Measurements from ENCODE around the gene GLRX. TPM values are rescaled to one million over a fixed set of nuclear protein-coding genes. Genes with fewer than 3 reads are reported as not detected.
"Not testable (repeated sequence)": the region's sequence is repeated elsewhere in the genome, so short reads cannot be mapped to it uniquely, and the experiment has no call there.

GLRX gene
- total and polyA plus RNA-seq, 2 donors (not counting 1 experiment from before 2014, with no cell fraction given), result 91.8 to 429 TPM

DNA sequence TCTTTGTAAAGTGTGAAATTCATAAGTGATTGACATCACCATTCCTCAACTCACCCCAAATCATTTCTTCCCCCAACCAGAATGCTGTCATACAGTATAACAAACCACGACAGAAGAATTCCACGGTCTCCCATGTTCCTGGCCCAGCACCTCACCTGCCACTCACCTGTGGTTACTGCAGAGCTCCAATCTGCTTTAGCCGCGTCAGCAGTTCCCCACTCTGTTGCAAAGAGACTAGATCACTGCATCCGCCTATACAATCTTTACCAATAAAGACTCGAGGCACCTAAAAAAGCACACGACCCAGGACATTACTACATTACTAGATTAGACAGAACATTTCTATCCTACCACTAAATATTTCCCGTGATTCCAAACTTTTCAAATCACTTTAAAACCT is 6.2 kb downstream of the GLRX start:
- no peak for DNase-seq (ENCODE audit: low read depth in 2 of 2)
- H3K27ac ChIP-seq (ENCODE audit: insufficient read depth, low read length), result no peak overlapping the region
- no peak overlapping the region for H3K4me2 ChIP-seq (ENCODE audit: extremely low read depth, insufficient read depth, low read length)
- H3K9ac ChIP-seq (ENCODE audit: insufficient read depth, low read length), result no peak overlapping the region
- H3K79me2 ChIP-seq (ENCODE audit: control insufficient read depth, insufficient read depth, low read length), result peaks cover 41% of the 10 kb centered on the region
- no peaks in the 10 kb centered on the region for H3K9me3 ChIP-seq (ENCODE audit: control insufficient read depth, insufficient read depth, low read depth, low read length)
- H3K4me3 ChIP-seq (replicated peaks in 1 of 4; ENCODE audit: control extremely low read depth in 1 of 4, insufficient read depth in 1 of 4, low read depth in 3 of 4, low read length in 4 of 4), result no peak overlapping the region
- no peak overlapping the region for H2AFZ ChIP-seq (ENCODE audit: low read length)
- peaks cover 3% of the 10 kb centered on the region for H3K36me3 ChIP-seq (ENCODE audit: control insufficient read depth, insufficient read depth, low read length)
- H3K4me1 ChIP-seq (ENCODE audit: control insufficient read depth, extremely low read depth, insufficient read depth, low read length), result peaks cover 9% of the 10 kb centered on the region
- TF ChIP-seq EZH2 (IDR thresholded peaks at IDR 0.05; ENCODE audit: low read length, missing control alignments), result no peak
- TF ChIP-seq, protein P1, sequence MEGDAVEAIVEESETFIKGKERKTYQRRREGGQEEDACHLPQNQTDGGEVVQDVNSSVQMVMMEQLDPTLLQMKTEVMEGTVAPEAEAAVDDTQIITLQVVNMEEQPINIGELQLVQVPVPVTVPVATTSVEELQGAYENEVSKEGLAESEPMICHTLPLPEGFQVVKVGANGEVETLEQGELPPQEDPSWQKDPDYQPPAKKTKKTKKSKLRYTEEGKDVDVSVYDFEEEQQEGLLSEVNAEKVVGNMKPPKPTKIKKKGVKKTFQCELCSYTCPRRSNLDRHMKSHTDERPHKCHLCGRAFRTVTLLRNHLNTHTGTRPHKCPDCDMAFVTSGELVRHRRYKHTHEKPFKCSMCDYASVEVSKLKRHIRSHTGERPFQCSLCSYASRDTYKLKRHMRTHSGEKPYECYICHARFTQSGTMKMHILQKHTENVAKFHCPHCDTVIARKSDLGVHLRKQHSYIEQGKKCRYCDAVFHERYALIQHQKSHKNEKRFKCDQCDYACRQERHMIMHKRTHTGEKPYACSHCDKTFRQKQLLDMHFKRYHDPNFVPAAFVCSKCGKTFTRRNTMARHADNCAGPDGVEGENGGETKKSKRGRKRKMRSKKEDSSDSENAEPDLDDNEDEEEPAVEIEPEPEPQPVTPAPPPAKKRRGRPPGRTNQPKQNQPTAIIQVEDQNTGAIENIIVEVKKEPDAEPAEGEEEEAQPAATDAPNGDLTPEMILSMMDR (conservative IDR thresholded peaks at IDR 0.05 in 1 of 2, IDR thresholded peaks at IDR 0.05 in 1 of 2; ENCODE audit: low read depth in 1 of 2, low read length in 2 of 2), result no peak
- H3K27me3 ChIP-seq (ENCODE audit: control insufficient read depth, insufficient read depth, low read length), result no peaks in the 10 kb centered on the region
- H4K20me1 ChIP-seq (ENCODE audit: control insufficient read depth, extremely low read depth, insufficient read depth, low read length), result no peaks in the 10 kb centered on the region

DNA sequence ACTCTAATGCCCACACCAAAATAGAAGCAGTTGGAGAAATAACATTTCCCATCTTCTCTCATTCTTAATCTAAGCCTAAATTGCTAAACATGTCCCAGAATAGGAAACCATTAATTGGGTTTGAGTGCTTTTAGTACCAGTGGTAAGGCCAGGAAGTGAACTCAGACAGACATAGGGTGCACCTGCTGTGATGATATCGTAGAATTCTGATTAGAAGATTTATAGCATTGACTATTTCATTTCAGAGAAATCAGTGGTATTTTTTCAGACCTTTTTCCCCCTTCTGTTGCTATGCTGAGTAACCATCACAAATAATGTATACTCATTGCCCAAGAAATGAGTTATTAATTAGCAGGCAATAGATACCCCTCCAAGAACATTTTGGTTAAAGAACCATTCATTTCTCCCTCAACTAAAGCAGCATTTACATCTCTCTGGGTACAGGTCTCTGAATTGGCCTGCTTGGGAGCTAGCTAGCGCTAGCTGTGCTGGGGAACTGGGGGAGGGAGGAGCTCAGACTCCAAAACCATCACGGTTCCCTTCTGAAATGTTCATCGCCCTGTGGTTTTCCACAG is 7.3 kb downstream of the GLRX start:
- no peak overlapping the region for H3K4me3 ChIP-seq (replicated peaks in 1 of 4; ENCODE audit: control extremely low read depth in 1 of 4, insufficient read depth in 1 of 4, low read depth in 3 of 4, low read length in 4 of 4)
- H3K4me2 ChIP-seq (ENCODE audit: extremely low read depth, insufficient read depth, low read length), result no peak overlapping the region
- H3K27me3 ChIP-seq (ENCODE audit: control insufficient read depth, insufficient read depth, low read length), result no peaks in the 10 kb centered on the region
- no peaks in the 10 kb centered on the region for H4K20me1 ChIP-seq (ENCODE audit: control insufficient read depth, extremely low read depth, insufficient read depth, low read length)
- no peak for DNase-seq (ENCODE audit: low read depth in 2 of 2)
- peaks cover 15% of the 10 kb centered on the region for H3K4me1 ChIP-seq (ENCODE audit: control insufficient read depth, extremely low read depth, insufficient read depth, low read length)
- peaks cover 3% of the 10 kb centered on the region for H3K36me3 ChIP-seq (ENCODE audit: control insufficient read depth, insufficient read depth, low read length)
- no peaks in the 10 kb centered on the region for H3K9me3 ChIP-seq (ENCODE audit: control insufficient read depth, insufficient read depth, low read depth, low read length)
- peaks cover 31% of the 10 kb centered on the region for H3K79me2 ChIP-seq (ENCODE audit: control insufficient read depth, insufficient read depth, low read length)
- no peak overlapping the region for H3K27ac ChIP-seq (ENCODE audit: insufficient read depth, low read length)
- TF ChIP-seq EZH2 (IDR thresholded peaks at IDR 0.05; ENCODE audit: low read length, missing control alignments), result no peak
- TF ChIP-seq, protein P1 (conservative IDR thresholded peaks at IDR 0.05 in 1 of 2, IDR thresholded peaks at IDR 0.05 in 1 of 2; ENCODE audit: low read depth in 1 of 2, low read length in 2 of 2), result no peak
- no peak overlapping the region for H2AFZ ChIP-seq (ENCODE audit: low read length)
- no peak overlapping the region for H3K9ac ChIP-seq (ENCODE audit: insufficient read depth, low read length)

DNA sequence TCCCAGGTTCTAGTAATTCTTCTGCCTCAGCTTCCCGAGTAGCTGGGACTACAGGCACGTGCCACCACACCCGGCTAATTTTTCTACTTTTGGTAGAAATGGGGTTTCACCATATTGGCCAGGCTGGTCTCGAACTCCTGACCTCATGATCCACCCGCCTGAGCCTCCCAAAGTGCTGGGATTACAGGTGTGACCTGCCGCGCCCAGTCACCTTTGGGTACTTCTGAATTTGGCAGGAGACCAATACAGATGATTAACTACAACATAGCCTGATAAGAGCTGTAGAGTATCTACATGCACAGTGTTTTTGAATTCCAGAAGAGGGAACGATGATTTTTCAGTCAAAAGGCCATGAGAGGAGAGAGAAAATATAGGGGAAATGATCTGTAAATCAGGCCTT is 9.5 kb downstream of the GLRX start:
- not testable (repeated sequence) for DNase-seq (ENCODE audit: low read depth in 2 of 2); H3K9me3 ChIP-seq (ENCODE audit: control insufficient read depth, insufficient read depth, low read depth, low read length); H3K27me3 ChIP-seq (ENCODE audit: control insufficient read depth, insufficient read depth, low read length); H3K9ac ChIP-seq (ENCODE audit: insufficient read depth, low read length); H3K36me3 ChIP-seq (ENCODE audit: control insufficient read depth, insufficient read depth, low read length); H4K20me1 ChIP-seq (ENCODE audit: control insufficient read depth, extremely low read depth, insufficient read depth, low read length); H2AFZ ChIP-seq (ENCODE audit: low read length); H3K4me2 ChIP-seq (ENCODE audit: extremely low read depth, insufficient read depth, low read length); H3K27ac ChIP-seq (ENCODE audit: insufficient read depth, low read length); H3K4me3 ChIP-seq (replicated peaks in 1 of 4; ENCODE audit: control extremely low read depth in 1 of 4, insufficient read depth in 1 of 4, low read depth in 3 of 4, low read length in 4 of 4)
- Histone ChIP-seq H3K4me1 (ENCODE audit: control insufficient read depth, extremely low read depth, insufficient read depth, low read length) (peaks cover 30% of the 10 kb centered on the region), H3K79me2 (ENCODE audit: control insufficient read depth, insufficient read depth, low read length) (peaks cover 12% of the 10 kb centered on the region)
